Measurements from ENCODE around the gene SFXN5.

Gene SFXN5

DNA sequence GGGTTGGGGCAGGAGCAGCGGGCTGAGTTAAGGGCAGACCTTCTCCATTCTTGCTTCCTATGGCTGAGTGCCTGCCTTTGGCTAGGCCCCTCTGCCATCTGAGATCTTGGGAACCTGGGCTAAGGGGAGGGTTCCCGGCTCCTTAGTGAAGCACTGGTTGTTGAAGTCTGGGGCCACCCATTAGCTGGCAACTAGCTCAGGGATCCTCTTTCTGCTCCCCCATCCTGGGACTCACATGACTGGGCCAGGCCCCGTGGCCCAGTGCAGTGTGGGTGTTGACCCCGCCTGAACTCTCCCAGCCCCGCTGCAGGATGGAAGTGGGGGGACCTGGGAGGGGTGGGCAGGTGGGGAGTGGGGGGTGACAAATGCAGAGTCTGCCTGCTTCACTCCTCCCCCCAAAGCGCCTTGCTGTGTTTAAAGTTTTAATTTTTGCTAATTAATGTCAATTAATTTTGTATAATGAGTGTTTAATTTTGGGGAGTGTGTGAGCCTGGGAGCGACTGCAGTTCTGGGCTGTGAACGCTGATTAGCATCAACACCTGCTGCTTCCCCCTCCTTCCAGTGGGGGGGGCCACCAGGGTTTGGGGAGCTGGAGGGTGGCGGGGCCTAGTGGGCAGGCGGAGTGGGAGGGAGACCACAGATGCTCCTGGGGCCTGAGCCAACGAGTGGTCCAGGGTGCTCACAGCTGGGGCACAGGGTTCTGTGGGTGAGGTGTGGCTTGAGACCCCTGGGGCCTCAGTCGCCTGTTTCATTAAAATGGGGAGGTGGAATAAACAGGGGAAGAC is 99.0 kb downstream of the SFXN5 start:
- no peak for DNase-seq

DNA sequence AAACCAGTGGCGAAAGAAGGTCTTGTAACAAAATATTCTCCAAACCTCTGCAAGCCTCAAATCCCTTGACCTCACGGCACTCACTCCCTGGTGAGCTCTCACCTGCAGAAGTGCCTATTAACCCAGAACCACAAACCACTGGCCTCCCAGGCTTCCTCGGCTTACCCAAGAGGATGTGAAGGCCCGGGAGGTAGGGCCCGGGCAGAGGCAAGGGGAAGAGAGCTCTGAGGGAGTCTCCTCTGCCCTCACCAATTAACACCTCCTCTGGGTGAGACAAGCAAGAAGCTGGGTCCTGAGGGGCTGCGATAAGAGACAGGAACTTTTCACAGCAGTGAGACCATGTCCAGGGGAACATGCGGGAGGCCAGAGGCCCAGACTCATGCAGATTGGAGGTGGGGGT is 100.5 kb downstream of the SFXN5 start:
- DNase-seq = no peak

DNA sequence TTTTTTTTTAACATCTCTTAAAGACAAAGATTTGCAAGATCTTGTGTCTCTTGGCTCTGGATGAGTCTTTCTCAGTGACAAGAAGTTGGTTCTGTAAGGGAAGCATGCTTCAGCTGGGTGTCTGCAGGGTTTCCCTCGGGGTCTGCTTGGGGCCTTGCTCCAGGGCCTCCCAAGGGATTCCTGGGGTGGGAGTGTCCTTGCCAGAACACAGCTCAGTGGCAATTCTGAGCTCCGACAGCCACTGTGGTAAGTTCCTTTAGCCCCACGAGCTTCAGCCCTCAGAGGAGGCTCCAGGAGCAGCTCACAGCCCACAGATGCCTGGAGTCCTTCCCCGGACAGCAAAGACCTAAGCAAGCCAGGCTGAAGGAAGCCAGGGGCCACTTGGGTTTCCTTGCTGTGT is 101.8 kb downstream of the SFXN5 start:
- DNase-seq = no peak

DNA sequence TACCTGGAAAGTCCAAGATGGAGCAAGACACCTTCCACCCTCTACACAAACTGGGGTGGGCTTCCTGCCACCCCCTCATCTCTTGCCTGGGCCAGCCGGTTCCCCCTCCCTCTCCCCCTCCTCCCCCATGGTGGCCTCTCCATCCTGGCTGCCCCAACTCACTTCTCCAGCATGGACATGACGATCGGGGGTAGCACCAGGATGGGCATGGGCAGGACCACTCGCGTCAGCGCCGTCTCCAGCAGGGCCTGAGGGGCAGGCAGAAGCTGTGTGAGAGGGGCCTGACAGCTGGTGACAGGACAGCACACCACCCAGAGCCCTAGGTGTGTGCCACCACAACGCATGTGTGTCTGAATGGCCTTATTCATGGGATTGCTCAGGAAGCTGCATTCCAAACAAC is 103.2 kb downstream of the SFXN5 start:
- no peak for DNase-seq

DNA sequence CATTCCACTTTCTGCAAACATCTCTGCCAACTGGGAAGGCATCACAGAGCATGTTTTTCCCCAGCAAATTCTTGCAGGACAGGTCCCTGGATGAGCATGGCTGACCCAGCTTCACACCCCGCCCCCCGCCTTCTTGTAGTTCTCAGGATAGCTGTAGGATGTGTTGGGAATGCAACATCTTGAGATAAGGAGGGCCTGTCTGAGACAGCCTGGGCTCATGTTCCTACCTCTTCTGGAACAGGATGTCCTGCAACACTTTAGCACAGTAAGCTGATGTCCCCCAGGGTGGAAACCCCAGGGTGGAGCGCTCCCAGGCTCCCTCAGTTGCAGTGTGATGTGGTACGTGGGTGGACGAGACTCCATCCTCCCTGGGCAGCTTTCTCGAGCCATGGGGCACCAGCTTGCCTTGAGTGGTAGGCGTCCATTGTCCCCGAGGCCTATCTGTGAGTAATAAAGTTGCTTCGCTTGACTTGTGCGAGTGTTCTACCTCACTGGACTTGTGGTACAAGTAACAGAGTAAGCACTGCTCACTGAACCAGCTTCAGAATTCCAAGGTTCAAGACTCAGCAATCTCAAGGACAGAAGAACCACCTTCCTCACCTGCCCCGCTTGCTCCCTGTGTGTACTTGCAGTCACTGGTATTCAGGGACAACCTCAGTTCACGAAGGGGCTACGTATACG is 105.6 kb downstream of the SFXN5 start:
- no peak for DNase-seq

DNA sequence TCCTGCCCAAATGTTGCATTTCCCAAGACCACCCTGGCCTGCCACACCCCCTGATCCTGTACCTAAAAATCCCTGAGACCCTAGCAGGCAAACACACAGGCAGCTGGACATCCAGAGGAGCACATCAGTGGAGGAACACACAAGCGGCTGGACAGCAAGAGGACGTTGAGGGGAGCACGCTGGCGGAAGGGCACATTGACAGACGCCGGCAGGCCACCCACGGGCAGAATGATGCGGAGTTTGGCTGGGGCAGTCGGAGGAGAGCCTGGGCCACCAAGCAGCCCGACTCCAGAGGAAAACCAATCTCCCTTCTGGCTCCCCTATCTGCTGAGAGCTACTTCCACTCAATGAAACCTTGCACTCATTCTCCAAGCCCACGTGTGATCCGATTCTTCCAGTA is 106.5 kb downstream of the SFXN5 start:
- no peak for DNase-seq

DNA sequence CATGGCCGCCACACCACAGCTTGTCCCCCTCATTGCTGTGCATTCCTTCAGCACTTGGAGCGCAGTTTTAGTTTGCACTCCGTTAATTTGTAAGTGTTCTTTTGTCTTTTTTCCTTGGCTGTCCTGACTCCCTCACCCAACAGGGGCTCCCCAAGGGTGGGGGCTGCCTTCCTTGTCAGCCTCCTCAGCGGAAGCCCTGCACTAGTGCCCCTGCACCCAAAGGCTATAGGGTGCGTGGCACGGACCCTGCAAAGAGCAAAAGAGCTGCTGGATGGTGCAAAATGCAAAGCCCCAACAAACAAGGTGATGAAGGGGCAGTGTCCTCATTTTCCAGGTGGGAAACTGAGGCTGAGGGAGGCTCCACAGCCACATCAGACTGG is 107.4 kb downstream of the SFXN5 start:
- no peak for DNase-seq

DNA sequence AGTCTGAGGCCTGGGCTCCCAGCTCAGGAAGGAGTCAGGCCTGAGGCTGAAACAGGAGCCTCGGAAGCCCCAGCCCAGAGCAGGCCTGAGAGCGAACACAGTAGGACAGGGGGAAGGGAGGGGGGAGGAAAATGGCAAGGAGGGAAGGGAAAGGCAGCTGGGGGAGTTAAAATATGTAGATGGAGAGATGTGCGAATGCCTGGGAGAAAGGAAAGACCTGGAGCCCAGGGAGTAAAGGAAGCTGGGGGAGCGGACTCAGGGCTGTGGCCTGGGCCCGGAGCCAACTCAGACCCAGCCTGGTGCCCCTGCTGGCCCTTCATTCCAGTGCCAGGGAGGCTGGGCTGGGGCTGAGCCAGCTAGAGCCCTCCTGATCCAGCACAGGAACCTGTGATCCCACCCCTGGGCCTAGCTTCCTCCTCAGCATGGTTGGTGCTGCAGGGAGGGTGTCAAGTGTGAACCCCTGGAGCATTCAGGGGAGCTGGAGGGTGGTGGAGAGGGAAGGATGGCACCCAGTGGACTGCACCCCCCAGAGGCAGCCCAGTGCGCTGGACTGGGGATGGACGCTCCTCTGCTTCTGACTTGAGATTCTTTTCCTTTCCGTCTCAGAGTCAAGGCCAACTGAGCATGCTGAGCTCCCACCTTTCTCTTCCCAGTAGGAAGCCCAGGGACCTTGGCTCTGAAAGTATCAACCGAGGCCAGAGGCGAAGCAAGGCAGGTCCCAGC is 107.9 kb downstream of the SFXN5 start:
- DNase-seq = no peak

DNA sequence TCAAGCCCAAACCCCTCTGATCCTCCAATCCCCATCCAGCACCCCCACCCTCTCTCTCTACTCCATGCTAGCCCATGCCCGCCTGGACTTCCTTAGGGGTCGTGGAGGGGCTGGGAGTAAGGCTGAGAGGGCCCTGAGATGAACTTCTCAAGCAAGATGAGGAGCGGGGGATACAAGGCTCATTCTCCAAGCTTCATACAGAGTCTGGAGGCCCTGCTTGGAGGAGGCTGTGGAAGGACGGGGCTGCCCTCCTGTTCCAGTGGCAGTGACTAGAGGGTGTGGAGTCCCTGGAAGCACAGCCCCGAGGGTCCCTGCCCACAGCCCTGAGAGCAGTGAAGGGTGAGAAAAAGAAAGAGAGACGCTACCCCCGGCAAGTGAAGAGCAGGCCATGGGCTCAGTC is 108.6 kb downstream of the SFXN5 start:
- DNase-seq = no peak

DNA sequence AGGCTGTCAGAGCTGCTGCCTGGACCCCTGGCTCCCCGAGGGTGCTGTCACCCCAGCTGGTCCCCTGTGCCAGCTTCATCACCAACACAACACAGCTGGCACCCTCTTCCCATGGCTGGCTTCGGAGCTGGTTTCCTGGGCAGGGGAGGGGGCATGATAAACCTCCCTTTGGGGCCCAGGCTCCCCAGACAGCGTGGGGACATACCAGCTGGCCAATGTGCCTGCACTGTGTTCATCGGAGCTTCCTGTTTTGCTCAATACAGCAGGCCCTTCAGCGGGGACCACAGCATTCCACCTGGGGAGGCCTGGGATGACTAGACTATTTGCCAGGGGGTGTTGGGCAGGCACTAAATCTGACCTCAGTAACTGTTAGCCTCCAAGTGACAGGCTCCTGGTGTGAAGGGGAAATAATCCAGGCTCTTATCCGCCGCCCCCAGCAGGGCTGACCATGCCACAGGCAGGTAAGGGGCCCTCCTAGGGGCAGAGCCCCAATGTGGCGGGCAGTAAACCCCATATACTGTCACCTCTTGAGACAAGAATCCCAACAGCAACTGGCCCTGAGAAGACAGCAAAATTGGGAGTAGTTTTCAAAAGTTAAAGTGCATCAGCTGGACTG is 109.6 kb downstream of the SFXN5 start:
- DNase-seq = no peak

DNA sequence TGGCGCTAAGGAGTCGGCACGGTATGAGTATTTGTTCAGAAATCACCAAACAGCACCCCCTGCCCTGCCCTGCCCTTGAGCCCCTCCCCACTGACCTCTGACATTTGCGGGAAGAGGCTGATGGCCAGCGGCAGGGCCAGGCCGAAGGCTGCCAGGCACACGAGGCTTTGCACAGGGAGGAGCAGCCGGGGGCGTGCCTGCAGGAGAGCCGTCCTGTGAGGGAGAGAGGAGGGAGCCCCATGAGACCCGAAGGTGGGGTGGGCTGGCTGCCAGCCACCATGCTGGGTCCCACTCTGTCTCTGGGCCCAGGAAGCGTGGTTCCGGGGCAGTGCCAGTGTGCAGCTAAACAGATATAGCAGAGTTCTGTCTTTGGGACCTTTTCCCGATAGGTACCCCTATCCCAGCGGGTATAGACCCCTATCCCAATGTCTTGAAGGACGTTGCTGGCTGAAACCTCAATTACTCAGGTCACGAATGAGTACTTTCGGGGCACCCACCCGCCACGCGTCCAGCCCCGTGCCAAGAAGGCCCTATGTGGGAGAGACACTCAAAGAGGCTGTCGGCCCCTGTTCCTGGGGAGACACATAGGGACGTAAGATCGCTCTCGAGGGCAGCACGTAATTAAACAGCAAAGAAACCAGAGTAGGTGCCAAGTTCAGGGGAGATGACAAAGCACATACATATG is 110.3 kb downstream of the SFXN5 start:
- no peak for DNase-seq

DNA sequence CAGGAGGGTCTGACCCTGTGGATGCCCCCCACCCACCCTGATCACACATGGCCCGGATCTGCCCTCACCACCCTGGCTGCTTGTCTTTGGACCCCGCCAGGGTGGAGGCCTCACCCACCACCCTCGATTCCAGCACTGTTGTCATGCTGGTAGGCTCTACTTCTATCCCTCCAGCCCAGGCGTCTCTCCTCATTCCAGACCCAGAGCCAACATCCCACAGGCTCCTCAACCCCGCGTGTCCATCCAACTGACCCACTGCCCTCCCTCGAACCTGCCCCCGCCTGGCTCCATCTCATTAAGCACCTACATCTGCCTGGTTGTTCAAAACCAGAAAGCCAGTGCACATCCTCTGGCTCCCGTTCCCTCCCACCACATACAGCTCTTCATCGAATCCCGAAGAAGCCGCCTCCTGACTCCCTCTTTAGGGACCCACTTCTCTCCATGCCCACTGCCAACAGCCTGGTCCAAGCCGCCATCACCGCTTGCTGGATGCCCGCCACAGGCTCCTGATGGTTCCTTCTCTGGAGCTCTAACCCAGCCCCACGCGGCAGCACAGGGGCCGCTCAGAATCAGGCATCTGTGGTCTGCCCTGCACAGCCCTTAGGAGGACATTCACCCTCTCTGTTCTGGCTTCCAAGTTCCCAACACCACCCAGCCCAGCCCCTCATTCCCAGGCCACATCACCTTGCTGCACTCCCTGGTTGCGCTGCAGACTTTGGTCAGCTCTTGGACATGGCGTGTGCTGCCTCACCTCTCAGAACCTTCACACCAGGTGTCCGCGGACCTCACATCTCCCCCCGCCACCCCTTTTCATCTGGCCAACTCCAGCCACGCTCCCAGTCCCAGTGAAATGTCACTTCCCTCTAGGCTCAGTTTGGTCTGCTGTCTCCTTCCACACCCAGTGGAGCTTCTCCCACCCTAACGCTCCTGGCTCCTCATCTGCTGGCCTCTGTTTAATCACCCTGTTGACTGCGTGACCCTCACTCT is 111.2 kb downstream of the SFXN5 start:
- DNase-seq = no peak

DNA sequence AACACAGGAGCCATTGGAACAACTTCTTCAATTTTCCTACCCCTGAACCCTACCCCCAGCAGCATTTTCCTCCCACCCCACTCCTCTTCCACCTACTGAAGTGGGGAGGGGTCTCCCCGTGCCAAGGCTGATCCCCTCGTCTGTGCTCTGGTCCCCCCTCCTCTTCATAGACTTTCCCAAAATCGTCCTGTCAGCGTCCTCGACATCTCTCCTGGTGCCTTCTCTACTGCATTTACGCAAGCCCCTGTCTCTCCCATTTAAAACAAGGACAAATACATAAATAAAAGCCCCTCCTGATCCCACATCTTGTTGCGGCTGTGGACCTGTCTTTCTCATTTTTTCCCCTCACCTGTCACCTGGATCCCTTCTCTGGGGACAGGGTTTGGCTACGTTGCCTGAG is 112.0 kb downstream of the SFXN5 start:
- DNase-seq = no peak

DNA sequence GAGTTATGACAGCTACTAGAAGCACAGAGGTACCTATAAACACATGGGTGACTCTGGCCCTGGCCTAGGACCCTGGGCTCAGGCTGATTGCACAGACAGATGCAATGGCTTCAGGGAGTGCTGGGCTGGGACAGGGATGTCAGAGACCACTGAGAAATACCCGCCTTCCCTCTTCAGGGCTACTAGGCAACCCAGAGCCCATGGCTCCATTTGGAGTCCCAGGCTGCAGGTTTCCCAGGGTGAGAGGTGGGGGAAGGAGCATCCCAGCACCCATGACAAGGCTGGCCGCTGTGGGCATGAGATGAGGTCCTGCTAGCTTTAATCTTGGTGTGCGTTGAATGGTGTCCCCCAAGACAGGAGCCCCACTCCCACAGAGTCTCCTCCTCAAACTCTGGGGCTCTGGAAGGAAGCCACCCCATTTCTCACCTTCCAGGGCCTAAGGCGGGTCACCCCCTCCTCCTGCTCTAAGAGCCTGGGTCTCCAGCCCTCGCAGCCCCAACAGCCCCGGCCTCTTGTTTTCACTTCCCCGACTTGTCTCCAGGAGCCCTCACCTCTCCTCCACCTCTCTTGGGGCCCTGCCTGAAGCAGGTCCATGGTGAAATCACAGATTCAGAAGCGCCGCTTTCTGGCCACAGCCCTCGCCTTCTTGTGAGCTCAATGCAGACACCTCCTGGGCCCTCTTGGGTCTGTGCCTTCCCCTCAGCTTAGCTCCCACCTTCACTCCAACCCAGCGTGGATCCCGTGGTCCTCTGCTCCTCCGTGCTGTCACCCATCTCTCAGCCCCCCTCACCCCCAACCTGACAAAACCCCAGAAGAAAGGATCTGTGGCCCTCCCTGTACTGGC is 112.7 kb downstream of the SFXN5 start:
- DNase-seq = no peak

DNA sequence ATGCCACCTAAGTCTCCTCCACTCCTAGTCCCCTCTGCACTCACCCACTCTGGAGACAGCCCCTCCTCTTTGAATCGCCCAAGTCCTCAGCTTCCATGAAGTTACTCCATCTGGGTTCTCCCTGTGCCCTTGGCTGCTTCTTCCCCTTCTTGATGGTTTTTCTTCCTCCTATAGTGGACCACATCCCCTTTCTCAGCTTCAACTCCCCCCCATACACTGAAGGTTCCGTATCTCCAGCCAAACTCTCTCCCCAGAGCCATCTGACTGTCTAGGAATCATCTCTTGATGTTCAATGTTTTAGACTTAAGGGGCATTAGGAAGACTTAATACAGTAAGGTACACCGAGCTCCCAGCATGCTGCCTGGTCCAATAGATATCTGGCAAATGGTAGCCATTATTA is 114.6 kb downstream of the SFXN5 start:
- DNase-seq = peak; percentile 23

DNA sequence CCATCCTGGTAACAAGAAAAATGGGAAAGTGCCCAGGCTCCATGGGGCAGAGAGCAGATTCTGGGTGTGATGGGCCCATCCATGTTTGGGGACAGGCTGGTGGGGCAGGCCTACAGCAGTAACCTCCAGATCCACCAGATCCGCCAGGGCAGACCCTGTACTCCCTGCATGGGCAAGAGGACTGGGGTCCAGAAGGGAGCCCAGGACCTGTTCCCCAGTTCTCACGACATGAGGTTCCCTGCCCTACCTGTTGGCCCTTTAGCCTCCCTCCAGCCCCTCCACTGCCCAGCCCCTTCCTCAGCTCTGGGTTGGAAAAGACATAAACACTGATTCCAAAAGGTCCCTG is 115.5 kb downstream of the SFXN5 start:
- no peak for DNase-seq

DNA sequence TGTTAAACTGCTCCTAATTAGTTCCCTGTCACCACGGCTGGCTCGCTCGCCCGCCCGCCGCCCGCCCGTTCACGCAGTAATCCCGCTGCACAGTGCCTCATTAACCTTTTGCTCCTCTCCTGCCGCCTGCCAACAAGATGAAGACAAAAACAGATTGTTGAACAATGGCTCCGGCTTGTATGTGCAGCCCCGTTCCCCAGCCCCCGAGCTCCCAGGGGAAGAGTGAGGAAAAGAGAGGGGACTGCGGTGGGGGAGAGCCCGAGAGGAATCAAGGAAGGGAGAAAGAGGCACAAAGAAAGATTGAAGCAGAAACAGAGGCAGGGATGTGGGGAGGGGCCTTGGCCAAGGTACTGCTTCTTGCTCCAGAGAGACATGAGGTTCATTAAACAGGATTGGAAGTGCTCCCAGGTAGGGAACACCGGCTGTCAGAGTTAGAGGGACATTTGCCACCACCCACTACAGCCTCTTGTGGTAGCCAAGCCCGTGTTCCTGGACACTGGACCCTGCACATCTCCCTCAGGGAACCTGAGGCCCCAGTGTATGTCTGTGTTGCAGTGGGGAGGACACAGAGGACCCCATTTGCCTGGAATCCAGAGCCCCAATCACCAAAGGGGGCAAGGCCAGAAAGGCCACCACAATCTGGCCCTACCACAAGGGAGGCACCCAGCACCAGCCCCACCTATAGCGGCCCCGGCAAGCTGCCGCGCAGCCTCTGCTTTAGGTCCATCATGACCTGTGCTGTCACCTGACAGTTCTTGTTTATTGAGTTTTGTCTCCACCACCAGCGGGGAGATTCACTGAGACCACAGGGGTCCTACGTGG is 116.1 kb downstream of the SFXN5 start:
- DNase-seq = no peak

DNA sequence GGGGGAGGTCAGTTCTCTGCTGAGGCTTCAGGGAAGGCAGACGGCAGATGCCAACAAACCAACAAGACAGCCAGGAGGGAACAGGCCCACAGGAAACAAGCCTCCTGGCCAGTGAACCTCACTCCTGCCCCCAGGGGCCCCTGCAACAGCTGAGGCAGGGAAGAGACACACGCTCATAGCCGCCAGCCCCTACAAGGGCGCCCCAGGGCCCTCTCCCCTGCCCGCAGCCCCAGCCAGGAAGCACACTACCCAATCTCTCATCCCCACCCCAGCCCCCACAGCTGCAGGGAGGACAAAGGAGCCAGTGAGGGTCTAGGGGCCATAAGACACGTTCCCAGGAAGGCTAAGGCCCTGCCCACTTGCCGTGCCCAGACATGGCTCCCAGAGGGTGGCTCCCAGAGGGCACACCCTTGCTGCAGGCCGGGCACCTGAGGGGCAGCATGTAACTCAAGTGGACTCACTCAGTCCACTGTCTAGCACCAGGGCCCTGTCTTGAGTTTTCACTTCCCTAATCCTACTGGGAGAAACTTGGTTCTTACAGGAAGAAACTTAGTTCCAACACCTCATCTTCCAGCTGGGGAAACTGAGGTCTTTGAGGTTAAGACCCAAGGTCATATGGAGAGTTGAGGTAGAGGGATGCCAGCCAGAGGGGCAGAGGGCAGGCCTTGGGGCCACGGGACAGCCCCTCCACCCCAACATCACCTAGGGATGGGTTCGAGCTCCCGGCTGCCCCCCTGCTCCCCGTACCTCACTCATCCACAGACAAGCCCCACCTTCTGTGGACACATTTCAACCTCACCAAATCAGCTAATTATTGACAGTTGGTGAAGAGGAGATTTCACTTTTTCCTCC is 116.9 kb downstream of the SFXN5 start:
- DNase-seq = no peak

DNA sequence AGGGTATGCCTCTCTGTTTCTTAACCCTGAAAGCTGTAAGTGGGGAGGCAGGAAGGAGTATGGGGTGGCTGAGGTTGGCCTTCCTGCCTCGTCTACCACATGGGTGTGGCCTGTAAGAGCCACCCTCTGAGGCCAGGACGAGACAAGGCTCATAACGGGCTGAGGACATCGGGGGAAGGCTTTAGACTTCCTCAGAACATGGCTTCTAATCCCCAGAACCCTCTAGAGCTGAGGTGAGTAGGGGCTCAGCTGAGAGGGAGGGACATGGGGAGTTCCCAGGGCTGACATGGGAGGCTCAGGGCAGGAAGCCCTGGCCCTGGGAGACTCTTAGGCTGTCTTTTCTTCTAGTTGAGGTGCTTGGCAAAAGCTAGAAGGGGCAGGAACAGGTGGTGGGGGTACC is 117.5 kb downstream of the SFXN5 start:
- DNase-seq = peak; percentile 48
